GM15510 (cell line): ENCODE results near the gene NEFH.

Experiments used
- POLR2A ChIP-seq: IDR thresholded peaks from 3 replicates; pipeline ENCODE4 v1.6.1; 2011; ENCODE audit warnings: borderline replicate concordance; ENCODE audit not compliant: insufficient read length; ENCODE audit errors: extremely low read depth

NEFH gene

GRCh38 chr22:29481265-29482000 lies 1.4 kb downstream of the NEFH start:
- TF ChIP-seq POLR2A, result no peak

- no peak for TF ChIP-seq POLR2A
These were observed 2.2 kb downstream of the NEFH start for GRCh38 chr22:29482253-29482652.

GRCh38 chr22:29482726-29483125 lies 2.7 kb downstream of the NEFH start:
- TF ChIP-seq POLR2A, result no peak

GRCh38 chr22:29483254-29483653 lies 3.2 kb downstream of the NEFH start:
- TF ChIP-seq POLR2A, result no peak

GRCh38 chr22:29484642-29485041 lies 4.6 kb downstream of the NEFH start:
- no peak for TF ChIP-seq POLR2A

- no peak for TF ChIP-seq POLR2A
These were observed 5.4 kb downstream of the NEFH start for GRCh38 chr22:29485448-29485847.

GRCh38 chr22:29487426-29487986 lies 7.5 kb downstream of the NEFH start:
- TF ChIP-seq POLR2A, result no peak

GRCh38 chr22:29491012-29491411 lies 11.0 kb downstream of the NEFH start:
- TF ChIP-seq POLR2A, result no peak

- no peak for TF ChIP-seq POLR2A
These were observed 13.6 kb downstream of the NEFH start for GRCh38 chr22:29493636-29494035.

- TF ChIP-seq POLR2A, result no peak
These were observed 19.8 kb downstream of the NEFH start for GRCh38 chr22:29499852-29500251.

GRCh38 chr22:29503811-29504372 lies 23.9 kb downstream of the NEFH start:
- TF ChIP-seq POLR2A, result no peak

GRCh38 chr22:29509298-29509697 lies 29.3 kb downstream of the NEFH start:
- TF ChIP-seq POLR2A, result no peak

GRCh38 chr22:29509815-29510214 lies 29.8 kb downstream of the NEFH start:
- no peak for TF ChIP-seq POLR2A

GRCh38 chr22:29510542-29510941 lies 30.5 kb downstream of the NEFH start:
- no peak for TF ChIP-seq POLR2A

- TF ChIP-seq POLR2A, result no peak
These were observed 31.3 kb downstream of the NEFH start for GRCh38 chr22:29511126-29511862.
